Hepatocyte (in vitro differentiated cells): ENCODE measurements around the gene DAAM1. TPM values are rescaled to one million over a fixed set of nuclear protein-coding genes. Genes with fewer than 3 reads are reported as not detected.

Experiments used
- DNase-seq: peaks from one replicate; pipeline ENCODE4 v3.0.0-alpha.2; 2016; ENCODE audit warnings: low spot score
- H2AFZ ChIP-seq: fragments of 200-600 bp; sonication (generic); 2 replicates; pipeline ENCODE4 v1.6.0; 2016; ENCODE audit warnings: antibody characterized with exemption, mild to moderate bottlenecking
- H3K27ac ChIP-seq: fragments of 200-600 bp; sonication (generic); 2 replicates; pipeline ENCODE4 v1.5.1; 2016; ENCODE audit warnings: mild to moderate bottlenecking
- H3K27me3 ChIP-seq: fragments of 200-600 bp; sonication (generic); 2 replicates; pipeline ENCODE4 v1.6.1; 2016
- H3K36me3 ChIP-seq: fragments of 200-600 bp; sonication (generic); replicated peaks from 2 replicates; pipeline ENCODE4 v1.5.1; 2016; ENCODE audit warnings: low read depth; ENCODE audit not compliant: insufficient read depth
- H3K4me1 ChIP-seq: fragments of 200-600 bp; sonication (generic); 2 replicates; pipeline ENCODE4 v1.5.1; 2016; ENCODE audit warnings: mild to moderate bottlenecking, moderate library complexity; ENCODE audit not compliant: insufficient read depth
- H3K4me2 ChIP-seq: fragments of 200-600 bp; sonication (generic); 2 replicates; pipeline ENCODE4 v1.6.0; 2016
- H3K4me3 ChIP-seq: fragments of 200-600 bp; sonication (generic); 2 replicates; pipeline ENCODE4 v1.5.1; 2016; ENCODE audit warnings: mild to moderate bottlenecking
- H3K79me2 ChIP-seq: fragments of 200-600 bp; sonication (generic); 2 replicates; pipeline ENCODE4 v1.6.0; 2017; ENCODE audit warnings: mild to moderate bottlenecking
- H3K9me2 ChIP-seq: fragments of 200-600 bp; sonication (generic); replicated peaks from 2 replicates; pipeline ENCODE4 v1.6.0; 2017; ENCODE audit warnings: mild to moderate bottlenecking; ENCODE audit not compliant: insufficient read depth
- H3K9me3 ChIP-seq: fragments of 200-600 bp; sonication (generic); 2 replicates; pipeline ENCODE4 v1.5.1; 2016; ENCODE audit warnings: low read depth, mild to moderate bottlenecking
- H4K20me1 ChIP-seq: fragments of 200-600 bp; sonication (generic); 2 replicates; pipeline ENCODE4 v1.6.0; 2016; ENCODE audit warnings: mild to moderate bottlenecking; ENCODE audit not compliant: insufficient read depth, poor library complexity, severe bottlenecking
- EZH2 ChIP-seq: fragments of 200-600 bp; sonication (generic); IDR thresholded peaks from 2 replicates; pipeline ENCODE4 v1.6.1; 2016; ENCODE audit warnings: antibody characterized with exemption, mild to moderate bottlenecking, borderline replicate concordance
- EZH2phosphoT487 ChIP-seq: fragments of 200-600 bp; sonication (generic); IDR thresholded peaks from one replicate; pipeline ENCODE4 v1.6.1; 2018; ENCODE audit warnings: antibody characterized with exemption, mild to moderate bottlenecking, low read depth, moderate library complexity; ENCODE audit not compliant: unreplicated experiment, severe bottlenecking
- WGBS: methylation state at CpG from one replicate; pipeline ENCODE4 v1.1.6; 2016; ENCODE audit warnings: low lambda C conversion rate; ENCODE audit errors: missing lambda C conversion rate; 5-methylcytosine and 5-hydroxymethylcytosine counted together
- polyA plus RNA-seq: library from polyadenylated mRNA; unstranded; fragments of >200 nt; fragmentation: Nextera tagmentation; extraction: Ambion mirVana; gene quantifications from 2 replicates; pipeline ENCODE4 v1.2.1, GENCODE V29; 2016
- total RNA-seq: library from RNA; depleted of rRNA; stranded (reverse); fragments of >200 nt; gene quantifications from 2 replicates; pipeline ENCODE4 v1.2.3, GENCODE V29; 2014
- TF ChIP-seq, protein P1 (sequence below): fragments of 200-600 bp; sonication (generic); IDR thresholded peaks from 2 replicates; pipeline ENCODE4 v1.5.1; 2016; ENCODE audit warnings: antibody characterized with exemption, mild to moderate bottlenecking; ENCODE audit not compliant: poor library complexity

The DAAM1 gene
- total and polyA plus RNA-seq, 2 experiments from 2014 or later: 21.6 to 23.7 TPM

DNA sequence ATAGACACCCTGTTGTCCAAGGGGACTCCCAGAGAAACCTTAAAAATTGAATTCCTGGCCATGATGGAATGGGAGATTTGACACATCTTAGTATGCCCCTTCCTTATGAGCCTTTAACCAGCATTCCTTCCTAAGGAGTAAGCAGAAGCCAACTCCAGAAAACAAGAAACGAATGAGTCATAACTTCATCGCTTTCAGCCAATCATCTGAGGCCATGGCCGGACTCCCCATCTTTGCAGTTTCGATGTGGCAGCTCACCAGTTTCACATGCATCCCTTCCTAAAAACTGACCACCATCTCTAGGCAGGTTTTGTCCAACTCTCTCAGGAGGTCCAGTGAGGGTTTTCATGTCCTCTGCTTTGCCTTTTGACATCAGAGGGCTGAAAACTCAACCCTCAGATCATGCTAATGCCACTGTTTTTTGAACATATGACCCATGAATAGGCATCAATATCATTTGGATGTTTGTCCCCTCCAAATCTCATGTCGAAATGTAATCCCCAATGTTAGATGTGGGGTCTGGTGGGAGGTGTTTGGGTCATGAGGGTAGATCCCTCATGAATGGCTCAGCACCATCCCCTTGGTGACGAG lies 19.9 kb downstream of the DAAM1 start:
- no peak overlapping the region for H3K4me2 ChIP-seq
- DNase-seq: no peak
- no peaks in the 10 kb centered on the region for H3K9me3 ChIP-seq
- H4K20me1 ChIP-seq: peaks cover 8% of the 10 kb centered on the region
- H3K27ac ChIP-seq: no peak overlapping the region
- H3K4me3 ChIP-seq: no peak overlapping the region
- peaks cover 79% of the 10 kb centered on the region for H3K79me2 ChIP-seq
- TF ChIP-seq EZH2phosphoT487 (no peak), EZH2 (no peak)
- TF ChIP-seq, protein P1, sequence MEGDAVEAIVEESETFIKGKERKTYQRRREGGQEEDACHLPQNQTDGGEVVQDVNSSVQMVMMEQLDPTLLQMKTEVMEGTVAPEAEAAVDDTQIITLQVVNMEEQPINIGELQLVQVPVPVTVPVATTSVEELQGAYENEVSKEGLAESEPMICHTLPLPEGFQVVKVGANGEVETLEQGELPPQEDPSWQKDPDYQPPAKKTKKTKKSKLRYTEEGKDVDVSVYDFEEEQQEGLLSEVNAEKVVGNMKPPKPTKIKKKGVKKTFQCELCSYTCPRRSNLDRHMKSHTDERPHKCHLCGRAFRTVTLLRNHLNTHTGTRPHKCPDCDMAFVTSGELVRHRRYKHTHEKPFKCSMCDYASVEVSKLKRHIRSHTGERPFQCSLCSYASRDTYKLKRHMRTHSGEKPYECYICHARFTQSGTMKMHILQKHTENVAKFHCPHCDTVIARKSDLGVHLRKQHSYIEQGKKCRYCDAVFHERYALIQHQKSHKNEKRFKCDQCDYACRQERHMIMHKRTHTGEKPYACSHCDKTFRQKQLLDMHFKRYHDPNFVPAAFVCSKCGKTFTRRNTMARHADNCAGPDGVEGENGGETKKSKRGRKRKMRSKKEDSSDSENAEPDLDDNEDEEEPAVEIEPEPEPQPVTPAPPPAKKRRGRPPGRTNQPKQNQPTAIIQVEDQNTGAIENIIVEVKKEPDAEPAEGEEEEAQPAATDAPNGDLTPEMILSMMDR: no peak
- no peak overlapping the region for H2AFZ ChIP-seq
- H3K9me2 ChIP-seq: no peaks in the 10 kb centered on the region
- no peaks in the 10 kb centered on the region for H3K27me3 ChIP-seq
- whole genome bisulfite sequencing: 94% methylated on average over 6 of the region's 6 CpGs
- H3K36me3 ChIP-seq: no peaks in the 10 kb centered on the region
- H3K4me1 ChIP-seq: peaks cover 11% of the 10 kb centered on the region

DNA sequence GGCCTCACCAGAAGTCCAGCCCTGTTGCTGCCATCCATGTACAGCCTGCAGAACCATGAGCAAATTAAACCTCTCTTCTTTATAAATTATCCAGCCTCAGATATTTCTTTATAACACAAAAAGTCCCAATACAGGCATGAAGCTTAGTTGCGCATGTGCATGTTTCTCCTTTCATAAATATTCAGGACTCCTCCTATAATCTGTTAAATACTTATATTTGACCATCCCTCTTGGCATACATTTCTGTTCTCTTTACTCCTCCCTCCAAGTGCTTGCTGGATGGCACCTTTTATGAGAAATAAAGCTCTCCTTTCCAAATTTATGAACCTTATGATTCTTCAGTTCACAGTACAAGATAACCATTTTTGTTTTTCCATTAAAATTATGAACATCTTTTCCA lies 20.5 kb downstream of the DAAM1 start:
- WGBS: 97% methylated on average over 1 of the region's 1 CpG
- Histone ChIP-seq H2AFZ (no peak overlapping the region), H3K4me3 (no peak overlapping the region), H3K9me2 (no peaks in the 10 kb centered on the region), H3K27ac (no peak overlapping the region), H3K79me2 (peaks cover 73% of the 10 kb centered on the region), H4K20me1 (peaks cover 11% of the 10 kb centered on the region), H3K4me2 (no peak overlapping the region), H3K9me3 (no peaks in the 10 kb centered on the region), H3K36me3 (no peaks in the 10 kb centered on the region), H3K4me1 (peaks cover 18% of the 10 kb centered on the region), H3K27me3 (no peaks in the 10 kb centered on the region)
- TF ChIP-seq, protein P1: no peak
- no peak for TF ChIP-seq EZH2phosphoT487
- TF ChIP-seq EZH2: no peak
- no peak for DNase-seq

DNA sequence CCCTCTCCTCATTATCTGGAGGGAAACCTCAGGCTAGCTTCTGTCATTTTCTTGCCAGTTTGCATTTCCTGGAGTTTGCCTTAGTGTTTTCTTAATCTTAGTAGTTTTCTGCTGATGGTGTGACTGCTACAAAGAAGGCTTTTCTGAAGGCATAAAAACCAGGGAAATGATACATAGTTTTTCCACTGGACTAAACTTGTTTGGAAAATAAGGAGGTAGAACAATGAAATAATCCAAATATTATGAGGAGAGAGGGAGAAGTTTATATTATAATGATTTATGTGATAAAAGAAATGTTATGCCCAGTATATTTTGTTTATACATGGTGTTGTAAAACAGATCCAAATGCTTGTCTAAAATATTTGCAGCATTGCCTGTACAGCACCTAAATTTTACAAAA lies 22.2 kb downstream of the DAAM1 start:
- no peak overlapping the region for H3K4me3 ChIP-seq
- H3K27ac ChIP-seq: peak overlapping the region; percentile 45
- no peaks in the 10 kb centered on the region for H3K27me3 ChIP-seq
- no peaks in the 10 kb centered on the region for H3K9me3 ChIP-seq
- peaks cover 34% of the 10 kb centered on the region for H3K4me1 ChIP-seq
- H4K20me1 ChIP-seq: peaks cover 12% of the 10 kb centered on the region
- H3K79me2 ChIP-seq: peaks cover 71% of the 10 kb centered on the region
- H3K4me2 ChIP-seq: no peak overlapping the region
- no peak for DNase-seq
- no peaks in the 10 kb centered on the region for H3K9me2 ChIP-seq
- H2AFZ ChIP-seq: no peak overlapping the region
- TF ChIP-seq EZH2 (no peak), EZH2phosphoT487 (no peak)
- TF ChIP-seq, protein P1: no peak
- H3K36me3 ChIP-seq: no peaks in the 10 kb centered on the region
